ENCODE data around the gene ZNF598. TPM values are rescaled to one million over a fixed set of nuclear protein-coding genes. Genes with fewer than 3 reads are reported as not detected.
A peak's percentile ranks its signal among the peaks of the same experiment; 100 is the strongest.

The ZNF598 gene
- total and polyA plus RNA-seq, 2 of the 13 experiments (the other 11 are each of a cell fraction or from before 2014, with no cell fraction given), result 13.5 to 14.2 TPM

GRCh38 chr16:1959269-1960039, 50.2 kb downstream of the ZNF598 start, which contains the start of gene NDUFB10 (continued):
- TF ChIP-seq SKIL (CRISPR knock-in tag; IDR thresholded peaks at IDR 0.05; ENCODE audit: borderline replicate concordance) (no peak), JUNB (CRISPR knock-in tag; IDR thresholded peaks at IDR 0.05; ENCODE audit: borderline replicate concordance) (no peak), NFAT5 (CRISPR knock-in tag; IDR thresholded peaks at IDR 0.05) (peak; percentile 39; the same call in 1 of the 2 replicates), EP300 (IDR thresholded peaks at IDR 0.05; ENCODE audit: low read depth in 2 of 2, low read length in 2 of 2) (no peak), EP300 (CRISPR knock-in tag; IDR thresholded peaks at IDR 0.05; ENCODE audit: borderline replicate concordance) (0 out of 2 replicates have a peak, but pooled peaks have one; percentile 22), NFKB2 (CRISPR knock-in tag; IDR thresholded peaks at IDR 0.05; ENCODE audit: borderline replicate concordance) (peak; percentile 84; the same call in 1 of the 2 replicates), ZKSCAN5 (CRISPR knock-in tag; IDR thresholded peaks at IDR 0.05) (no peak), ZNF329 (CRISPR knock-in tag; IDR thresholded peaks at IDR 0.05; ENCODE audit: low read depth) (peak; percentile 75; the same call in 1 of the 2 replicates), ZNF33B (CRISPR knock-in tag; IDR thresholded peaks at IDR 0.05) (0 out of 2 replicates have a peak, but pooled peaks have one; percentile 76), ZSCAN30 (CRISPR knock-in tag; IDR thresholded peaks at IDR 0.05) (0 out of 2 replicates have a peak, but pooled peaks have one; percentile 23), TIGD3 (CRISPR knock-in tag; IDR thresholded peaks at IDR 0.05; ENCODE audit: borderline replicate concordance) (0 out of 2 replicates have a peak, but pooled peaks have one; percentile 31), ZNF660 (CRISPR knock-in tag; IDR thresholded peaks at IDR 0.05; ENCODE audit: borderline replicate concordance, low read depth) (no peak), SAP130 (CRISPR knock-in tag; IDR thresholded peaks at IDR 0.05; ENCODE audit: low read depth) (peak; percentile 88), JUND (CRISPR knock-in tag; IDR thresholded peaks at IDR 0.05) (no peak), FOSL1 (CRISPR knock-in tag; IDR thresholded peaks at IDR 0.05; ENCODE audit: borderline replicate concordance) (no peak), GZF1 (CRISPR knock-in tag; IDR thresholded peaks at IDR 0.05) (no peak), ZNF234 (CRISPR knock-in tag; conservative IDR thresholded peaks at IDR 0.05) (0 out of 2 replicates have a peak, but pooled peaks have one; percentile 54), ATF4 (CRISPR knock-in tag; IDR thresholded peaks at IDR 0.05) (0 out of 4 replicates have a peak, but pooled peaks of 1 of the 2 experiments have one; percentile 12)

Measured in HepG2 (cell line).